SK-N-SH treated with all-trans-retinoic acid at 6 μM for 48 hours (cell line): ENCODE measurements around the gene HSPA12A.

Experiments used
- CSDC2 ChIP-seq: fragments of 250-450 bp; sonication (Bioruptor Pico); IDR thresholded peaks from 2 replicates; pipeline ENCODE4 v1.5.0; 2020; ENCODE audit warnings: mild to moderate bottlenecking, moderate library complexity
- OSR1 ChIP-seq: fragments of 250-450 bp; sonication (Bioruptor Pico); IDR thresholded peaks from 2 replicates; pipeline ENCODE4 v1.8.0; 2022; ENCODE audit warnings: moderate library complexity, mild to moderate bottlenecking, inconsistent platforms
- ZC3H10 ChIP-seq: fragments of 250-450 bp; sonication (Bioruptor Pico); IDR thresholded peaks from 2 replicates; pipeline ENCODE4 v1.5.1; 2021; ENCODE audit warnings: mild to moderate bottlenecking, moderate library complexity
- ZNF565 ChIP-seq: fragments of 450-650 bp; formaldehyde crosslinking; conservative IDR thresholded peaks from 2 replicates; pipeline ENCODE4 v1.5.0; 2020; ENCODE audit warnings: low read depth, mild to moderate bottlenecking, moderate library complexity
- TF ChIP-seq, protein P1 (sequence below): fragments of 250-450 bp; sonication (Bioruptor Pico); IDR thresholded peaks from 2 replicates; pipeline ENCODE4 v1.5.1; 2020; ENCODE audit warnings: low read depth, mild to moderate bottlenecking, moderate library complexity

DNA sequence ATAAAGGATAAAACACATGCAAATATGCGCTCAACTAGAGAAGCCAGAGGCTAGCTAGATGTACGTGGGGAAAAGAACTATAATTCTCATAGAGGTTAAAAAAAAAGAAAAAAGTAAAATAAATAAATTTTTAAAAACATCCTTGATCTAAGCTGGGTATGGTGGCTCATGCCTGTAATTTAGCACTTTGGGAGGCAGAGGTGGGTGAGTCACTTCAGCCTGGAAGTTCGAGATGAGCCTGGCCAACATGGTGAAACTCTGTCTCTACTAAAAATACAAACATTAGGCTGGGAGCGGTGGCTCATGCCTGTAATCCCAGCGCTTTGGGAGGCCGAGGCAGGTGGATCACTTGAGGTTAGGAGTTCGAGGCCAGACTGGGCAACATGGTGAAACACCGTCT, 18.6 kb upstream of the HSPA12A start:
- TF ChIP-seq ZC3H10 (CRISPR knock-in tag) (no peak), ZNF565 (CRISPR knock-in tag) (no peak), CSDC2 (CRISPR knock-in tag) (no peak), OSR1 (CRISPR knock-in tag) (no peak)
- TF ChIP-seq, protein P1, sequence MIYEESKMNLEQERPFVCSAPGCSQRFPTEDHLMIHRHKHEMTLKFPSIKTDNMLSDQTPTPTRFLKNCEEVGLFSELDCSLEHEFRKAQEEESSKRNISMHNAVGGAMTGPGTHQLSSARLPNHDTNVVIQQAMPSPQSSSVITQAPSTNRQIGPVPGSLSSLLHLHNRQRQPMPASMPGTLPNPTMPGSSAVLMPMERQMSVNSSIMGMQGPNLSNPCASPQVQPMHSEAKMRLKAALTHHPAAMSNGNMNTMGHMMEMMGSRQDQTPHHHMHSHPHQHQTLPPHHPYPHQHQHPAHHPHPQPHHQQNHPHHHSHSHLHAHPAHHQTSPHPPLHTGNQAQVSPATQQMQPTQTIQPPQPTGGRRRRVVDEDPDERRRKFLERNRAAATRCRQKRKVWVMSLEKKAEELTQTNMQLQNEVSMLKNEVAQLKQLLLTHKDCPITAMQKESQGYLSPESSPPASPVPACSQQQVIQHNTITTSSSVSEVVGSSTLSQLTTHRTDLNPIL = no peak
